Fibroblast of lung (primary cell): ENCODE data around the gene YWHAG.

Experiments used
- CTCF ChIP-seq, 2 donors: IDR thresholded peaks in 1 of 2; conservative IDR thresholded peaks in 1 of 2; 1 replicate in 1 of 2; 2 replicates in 1 of 2; pipeline ENCODE4 v1.5.1; 2011 to 2012; ENCODE audit warnings: low read length in 2 of 2, control low read depth in 1 of 2, inconsistent platforms in 1 of 2, low read depth in 1 of 2, mild to moderate bottlenecking in 1 of 2
- EZH2 ChIP-seq: IDR thresholded peaks from 2 replicates; pipeline ENCODE4 v1.5.1; 2012; ENCODE audit warnings: low read length, control low read depth, mild to moderate bottlenecking; ENCODE audit errors: missing control alignments

GRCh38 chr7:76326646-76327233 is 32.1 kb downstream of the YWHAG start:
- TF ChIP-seq CTCF (conservative IDR thresholded peaks at IDR 0.05 in 1 of 2, IDR thresholded peaks at IDR 0.05 in 1 of 2; ENCODE audit: low read depth in 1 of 2, low read length in 2 of 2) (no peak), EZH2 (no peak)
